ENCODE measurements around the gene CCDC167. TPM values are rescaled to one million over a fixed set of nuclear protein-coding genes. Genes with fewer than 3 reads are reported as not detected.

The CCDC167 gene
- total RNA-seq, 1 donor from 2014 or later: 28.3 TPM

- no peaks in the 10 kb centered on the region for H3K36me3 Mint-ChIP-seq (ENCODE audit: low read depth)
- H3K27me3 Mint-ChIP-seq (ENCODE audit: low read depth): peaks cover 13% of the 10 kb centered on the region
- H3K27ac Mint-ChIP-seq (ENCODE audit: unreplicated experiment): no peak overlapping the region
- no peak for DNase-seq (ENCODE audit: low spot score)
- H3K9me3 Mint-ChIP-seq (ENCODE audit: low read depth): no peaks in the 10 kb centered on the region
- TF ChIP-seq CTCF (IDR thresholded peaks at IDR 0.05): no peak
- H3K4me1 Mint-ChIP-seq (ENCODE audit: low read depth): peaks cover 12% of the 10 kb centered on the region
- no peak overlapping the region for H3K4me3 Mint-ChIP-seq (ENCODE audit: unreplicated experiment)
These were observed 40.3 kb upstream of the CCDC167 start for GRCh38 chr6:37540029-37540352.

GRCh38 chr6:37539171-37540028 lies 39.7 kb upstream of the CCDC167 start:
- no peak for TF ChIP-seq CTCF (IDR thresholded peaks at IDR 0.05)
- Mint-ChIP-seq H3K27me3 (ENCODE audit: low read depth) (peaks cover 15% of the 10 kb centered on the region), H3K4me3 (ENCODE audit: unreplicated experiment) (no peak overlapping the region), H3K9me3 (ENCODE audit: low read depth) (no peaks in the 10 kb centered on the region), H3K36me3 (ENCODE audit: low read depth) (no peaks in the 10 kb centered on the region), H3K4me1 (ENCODE audit: low read depth) (peaks cover 12% of the 10 kb centered on the region), H3K27ac (ENCODE audit: unreplicated experiment) (no peak overlapping the region)
- DNase-seq (ENCODE audit: low spot score): no peak

- peak; percentile 37 for TF ChIP-seq CTCF (IDR thresholded peaks at IDR 0.05)
- H3K27ac Mint-ChIP-seq (ENCODE audit: unreplicated experiment): no peak overlapping the region
- DNase-seq (ENCODE audit: low spot score): no peak
- H3K27me3 Mint-ChIP-seq (ENCODE audit: low read depth): peaks cover 20% of the 10 kb centered on the region
- no peaks in the 10 kb centered on the region for H3K36me3 Mint-ChIP-seq (ENCODE audit: low read depth)
- H3K4me1 Mint-ChIP-seq (ENCODE audit: low read depth): peaks cover 12% of the 10 kb centered on the region
- no peaks in the 10 kb centered on the region for H3K9me3 Mint-ChIP-seq (ENCODE audit: low read depth)
- H3K4me3 Mint-ChIP-seq (ENCODE audit: unreplicated experiment): no peak overlapping the region
These were observed 38.4 kb upstream of the CCDC167 start for GRCh38 chr6:37538107-37538506.

GRCh38 chr6:37537548-37537947 lies 37.9 kb upstream of the CCDC167 start:
- no peak overlapping the region for H3K27ac Mint-ChIP-seq (ENCODE audit: unreplicated experiment)
- no peak for TF ChIP-seq CTCF (IDR thresholded peaks at IDR 0.05)
- H3K4me3 Mint-ChIP-seq (ENCODE audit: unreplicated experiment): no peak overlapping the region
- DNase-seq (ENCODE audit: low spot score): no peak
- no peaks in the 10 kb centered on the region for H3K9me3 Mint-ChIP-seq (ENCODE audit: low read depth)
- peaks cover 25% of the 10 kb centered on the region for H3K27me3 Mint-ChIP-seq (ENCODE audit: low read depth)
- peaks cover 12% of the 10 kb centered on the region for H3K4me1 Mint-ChIP-seq (ENCODE audit: low read depth)
- H3K36me3 Mint-ChIP-seq (ENCODE audit: low read depth): no peaks in the 10 kb centered on the region

GRCh38 chr6:37536491-37537190 lies 36.9 kb upstream of the CCDC167 start:
- no peak for TF ChIP-seq CTCF (IDR thresholded peaks at IDR 0.05)
- H3K36me3 Mint-ChIP-seq (ENCODE audit: low read depth): no peaks in the 10 kb centered on the region
- H3K27ac Mint-ChIP-seq (ENCODE audit: unreplicated experiment): no peak overlapping the region
- no peak overlapping the region for H3K4me3 Mint-ChIP-seq (ENCODE audit: unreplicated experiment)
- H3K4me1 Mint-ChIP-seq (ENCODE audit: low read depth): peaks cover 12% of the 10 kb centered on the region
- peaks cover 28% of the 10 kb centered on the region for H3K27me3 Mint-ChIP-seq (ENCODE audit: low read depth)
- H3K9me3 Mint-ChIP-seq (ENCODE audit: low read depth): no peaks in the 10 kb centered on the region
- DNase-seq (ENCODE audit: low spot score): no peak

Measured in chondrocyte (in vitro differentiated cells).